Nephron (organoid): ENCODE measurements around the gene ST8SIA1.

Experiments used
- H3K27ac Mint-ChIP-seq, 3 experiments: 2 replicates each; pipeline ENCODE4 v1.8.0; 2020; ENCODE audit warnings: mixed read lengths in 3 of 3, mild to moderate bottlenecking in 2 of 3, moderate library complexity in 1 of 3
- H3K27me3 Mint-ChIP-seq: 2 replicates; pipeline ENCODE4 v1.8.0; 2021; ENCODE audit warnings: low read depth, mild to moderate bottlenecking, moderate library complexity, mixed read lengths
- H3K36me3 Mint-ChIP-seq: 2 replicates; pipeline ENCODE4 v1.8.0; 2020; ENCODE audit warnings: low read depth, mixed read lengths
- H3K4me1 Mint-ChIP-seq: 2 replicates; pipeline ENCODE4 v1.8.0; 2020; ENCODE audit warnings: mixed read lengths
- H3K4me3 Mint-ChIP-seq, 3 experiments: 2 replicates each; pipeline ENCODE4 v1.8.0; 2020; ENCODE audit warnings: mild to moderate bottlenecking in 3 of 3, mixed read lengths in 3 of 3, moderate library complexity in 2 of 3
- H3K9me3 Mint-ChIP-seq: 2 replicates; pipeline ENCODE4 v1.8.0; 2020; ENCODE audit warnings: mixed read lengths
- CTCF ChIP-seq, 3 experiments: fragments of 200-600 bp; sonication (generic); IDR thresholded peaks; one replicate each; pipeline ENCODE4 v1.5.0; 2021; ENCODE audit warnings: antibody characterized with exemption in 3 of 3; ENCODE audit not compliant: unreplicated experiment in 3 of 3

ST8SIA1 gene

DNA sequence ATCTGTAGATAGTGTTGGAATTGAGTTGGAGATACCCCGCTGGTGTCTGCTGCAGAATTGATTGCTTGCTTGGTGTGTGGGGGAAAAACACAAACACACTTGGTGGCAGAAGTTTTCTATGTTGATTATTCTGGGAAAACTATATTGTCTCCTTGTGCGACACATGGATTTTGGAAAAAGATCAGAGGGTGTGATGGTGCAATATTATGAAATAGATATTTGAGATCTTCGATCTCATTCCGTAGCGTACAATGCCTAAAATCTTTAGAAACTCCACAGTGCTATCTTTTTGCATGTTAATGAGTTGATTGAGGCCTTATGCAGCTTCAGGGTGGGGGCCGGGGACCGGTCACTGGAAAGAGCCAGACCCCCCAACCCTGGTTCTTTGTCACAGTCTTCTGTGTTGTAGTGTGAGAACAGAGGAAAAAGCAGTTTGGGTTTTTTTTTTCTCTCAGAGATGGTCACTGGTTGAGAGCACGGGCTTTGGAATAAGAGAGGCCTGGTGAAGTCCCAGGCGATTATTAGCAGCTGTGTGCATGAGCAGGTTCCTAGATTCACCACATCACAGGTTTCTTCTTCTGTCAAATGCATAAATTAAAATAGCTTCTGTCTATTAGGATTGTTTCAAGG lies 88.2 kb downstream of the ST8SIA1 start:
- TF ChIP-seq CTCF (IDR thresholded peaks at IDR 0.05; ENCODE audit: unreplicated experiment in 3 of 3): no peak
- H3K27ac Mint-ChIP-seq: no peak overlapping the region

DNA sequence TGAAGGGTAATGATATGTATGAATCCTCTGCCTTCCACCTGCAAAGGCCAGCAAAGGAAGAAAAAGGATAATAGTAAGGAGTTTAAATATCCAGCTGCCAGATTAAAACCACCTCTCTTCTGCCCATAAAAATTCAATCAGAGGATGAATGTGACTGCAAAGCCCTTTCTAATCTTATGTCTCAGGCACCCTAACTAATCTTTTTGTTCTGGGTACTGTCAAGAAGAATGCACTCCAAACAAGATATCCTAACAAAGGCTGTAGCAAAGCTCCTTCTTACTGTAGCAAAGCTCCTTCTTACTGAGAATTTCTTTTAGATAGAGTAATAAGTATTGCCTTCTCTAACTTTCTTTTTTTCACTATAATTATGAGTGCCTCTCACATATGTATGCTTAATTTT lies 91.8 kb downstream of the ST8SIA1 start:
- Mint-ChIP-seq H3K36me3 (peaks cover 5% of the 10 kb centered on the region), H3K4me3 (no peak overlapping the region), H3K9me3 (peaks cover 9% of the 10 kb centered on the region), H3K27ac (no peak overlapping the region), H3K27me3 (no peaks in the 10 kb centered on the region), H3K4me1 (no peaks in the 10 kb centered on the region)
- TF ChIP-seq CTCF (IDR thresholded peaks at IDR 0.05; ENCODE audit: unreplicated experiment in 3 of 3): no peak

More for the DNA sequence above, 88.2 kb downstream of the ST8SIA1 start:
- no peaks in the 10 kb centered on the region for H3K4me1 Mint-ChIP-seq
- H3K4me3 Mint-ChIP-seq: no peak overlapping the region
- peaks cover 4% of the 10 kb centered on the region for H3K36me3 Mint-ChIP-seq
- H3K9me3 Mint-ChIP-seq: no peaks in the 10 kb centered on the region
- H3K27me3 Mint-ChIP-seq: no peaks in the 10 kb centered on the region

DNA sequence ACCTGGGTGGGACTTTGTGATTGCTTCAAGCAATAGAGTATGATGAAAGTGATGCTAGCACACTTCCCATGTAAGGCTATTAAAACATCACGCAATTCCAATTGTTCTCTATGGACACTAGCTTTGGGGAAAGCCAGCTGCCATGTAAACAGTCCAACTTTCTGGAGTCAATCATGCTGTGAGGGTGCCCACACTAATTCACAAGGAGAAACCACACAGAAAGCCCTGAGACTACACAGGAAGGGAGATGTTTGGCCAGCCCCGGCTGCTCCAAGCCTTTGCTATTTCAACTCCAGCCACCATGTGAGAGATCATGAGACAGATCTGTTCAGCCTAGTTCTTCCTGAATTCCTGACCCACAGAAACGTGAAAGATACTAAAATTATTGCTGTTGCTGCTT lies 96.3 kb downstream of the ST8SIA1 start:
- H3K4me1 Mint-ChIP-seq: peaks cover 12% of the 10 kb centered on the region
- no peak overlapping the region for H3K27ac Mint-ChIP-seq
- peaks cover 9% of the 10 kb centered on the region for H3K9me3 Mint-ChIP-seq
- no peak overlapping the region for H3K4me3 Mint-ChIP-seq
- TF ChIP-seq CTCF (IDR thresholded peaks at IDR 0.05; ENCODE audit: unreplicated experiment in 3 of 3): no peak
- peaks cover 5% of the 10 kb centered on the region for H3K36me3 Mint-ChIP-seq
- H3K27me3 Mint-ChIP-seq: no peaks in the 10 kb centered on the region

DNA sequence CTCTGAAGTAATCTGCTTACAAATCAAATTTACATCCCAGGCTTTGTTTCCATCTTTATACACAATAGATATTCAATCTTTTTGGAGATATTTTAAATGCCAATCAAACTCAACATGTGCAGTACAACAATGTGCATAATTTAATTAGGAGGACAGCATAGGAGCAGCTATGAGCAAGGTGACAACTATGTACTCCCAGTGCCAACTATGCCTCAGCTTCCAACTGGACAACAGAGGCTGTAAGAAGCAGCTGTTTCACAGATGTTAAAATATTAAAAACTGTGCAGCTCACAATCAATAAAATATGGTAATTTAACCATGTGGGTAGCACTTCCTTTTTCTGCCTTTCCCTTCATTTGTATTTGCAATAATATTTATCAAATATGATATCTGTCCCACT lies 99.9 kb downstream of the ST8SIA1 start:
- Mint-ChIP-seq H3K9me3 (peaks cover 9% of the 10 kb centered on the region), H3K27me3 (no peaks in the 10 kb centered on the region), H3K27ac (peak overlapping the region in 1 of 3 experiments; percentile 11), H3K36me3 (peaks cover 5% of the 10 kb centered on the region), H3K4me1 (peaks cover 29% of the 10 kb centered on the region), H3K4me3 (no peak overlapping the region)
- no peak for TF ChIP-seq CTCF (IDR thresholded peaks at IDR 0.05; ENCODE audit: unreplicated experiment in 3 of 3)

GRCh38 chr12:22231836-22232235 lies 102.7 kb downstream of the ST8SIA1 start:
- Mint-ChIP-seq H3K9me3 (no peaks in the 10 kb centered on the region), H3K27ac (peak overlapping the region in 2 of 3 experiments; percentile 28 to 58), H3K4me1 (peaks cover 29% of the 10 kb centered on the region), H3K4me3 (no peak overlapping the region), H3K36me3 (no peaks in the 10 kb centered on the region), H3K27me3 (no peaks in the 10 kb centered on the region)
- TF ChIP-seq CTCF (IDR thresholded peaks at IDR 0.05; ENCODE audit: unreplicated experiment in 3 of 3): no peak

DNA sequence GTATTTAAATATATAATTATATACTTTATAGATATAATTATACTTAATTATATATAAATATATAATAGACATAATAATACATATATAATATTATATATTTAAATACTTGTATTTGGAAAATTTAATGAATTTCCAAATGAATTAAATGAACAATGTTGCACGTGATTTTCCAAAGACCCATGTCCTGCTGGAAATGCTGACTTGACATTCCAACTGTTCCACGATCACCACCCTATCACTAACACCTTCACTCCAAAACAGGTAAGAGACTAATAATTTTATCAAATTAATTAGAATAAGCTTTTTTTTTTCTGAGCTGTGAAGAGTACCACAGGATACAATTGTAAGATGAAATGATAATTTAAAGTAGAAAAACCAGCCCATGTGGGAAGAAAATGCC lies 103.4 kb downstream of the ST8SIA1 start:
- TF ChIP-seq CTCF (IDR thresholded peaks at IDR 0.05; ENCODE audit: unreplicated experiment in 3 of 3): no peak
- H3K27ac Mint-ChIP-seq: no peak overlapping the region

More for the DNA sequence above, 103.4 kb downstream of the ST8SIA1 start:
- Mint-ChIP-seq H3K36me3 (no peaks in the 10 kb centered on the region), H3K27me3 (no peaks in the 10 kb centered on the region), H3K4me3 (no peak overlapping the region), H3K9me3 (no peaks in the 10 kb centered on the region), H3K4me1 (peaks cover 29% of the 10 kb centered on the region)
